ENCODE data around the gene PIK3R6. TPM values are rescaled to one million over a fixed set of nuclear protein-coding genes. Genes with fewer than 3 reads are reported as not detected.

The PIK3R6 gene
- total and polyA plus RNA-seq, 8 donors = 0.16 to 1.1 (median 0.23) TPM; not detected in 2

- Histone ChIP-seq H3K4me1 (no peaks in the 10 kb centered on the region), H3K27ac (no peak overlapping the region), H3K4me3 (no peak overlapping the region), H3K27me3 (no peaks in the 10 kb centered on the region), H3K9me3 (no peaks in the 10 kb centered on the region), H3K36me3 (no peaks in the 10 kb centered on the region)
- 51 to 64% methylated on average over 7 of the region's 7 CpGs for WGBS, 2 donors
- intact Hi-C loops (cut with DNase I) = no loop called here
- FAIRE-seq (no peak), DNase-seq (no peak), ATAC-seq (no peak)
- no peak for TF ChIP-seq CTCF (IDR thresholded peaks at IDR 0.05)
Observed at GRCh38 chr17:8861495-8862181, 5.8 kb downstream of the PIK3R6 start.

- Histone ChIP-seq H3K4me3 (no peak overlapping the region), H3K4me1 (no peaks in the 10 kb centered on the region), H3K9me3 (no peaks in the 10 kb centered on the region), H3K27me3 (no peaks in the 10 kb centered on the region), H3K36me3 (no peaks in the 10 kb centered on the region), H3K27ac (no peak overlapping the region)
- 71 to 80% methylated on average over 14 of the region's 14 CpGs for WGBS, 2 donors
- DNase-seq = no peak
- no peak for FAIRE-seq
- intact Hi-C loops (cut with DNase I) = no loop called here
- no peak for ATAC-seq
- TF ChIP-seq CTCF (IDR thresholded peaks at IDR 0.05) = no peak
Observed at GRCh38 chr17:8859804-8860430, 7.6 kb downstream of the PIK3R6 start.

GRCh38 chr17:8859027-8859803 lies 8.3 kb downstream of the PIK3R6 start:
- FAIRE-seq = no peak
- Histone ChIP-seq H3K9me3 (no peaks in the 10 kb centered on the region), H3K27ac (no peak overlapping the region), H3K27me3 (no peaks in the 10 kb centered on the region), H3K4me3 (no peak overlapping the region), H3K36me3 (no peaks in the 10 kb centered on the region), H3K4me1 (no peaks in the 10 kb centered on the region)
- intact Hi-C loops (cut with DNase I) = no loop called here
- DNase-seq = no peak
- peak in 2 of 4 donors; percentile 54 to 67 for ATAC-seq
- no peak for TF ChIP-seq CTCF (IDR thresholded peaks at IDR 0.05)
- 77 to 84% methylated on average over 11 of the region's 11 CpGs for WGBS, 2 donors

DNA sequence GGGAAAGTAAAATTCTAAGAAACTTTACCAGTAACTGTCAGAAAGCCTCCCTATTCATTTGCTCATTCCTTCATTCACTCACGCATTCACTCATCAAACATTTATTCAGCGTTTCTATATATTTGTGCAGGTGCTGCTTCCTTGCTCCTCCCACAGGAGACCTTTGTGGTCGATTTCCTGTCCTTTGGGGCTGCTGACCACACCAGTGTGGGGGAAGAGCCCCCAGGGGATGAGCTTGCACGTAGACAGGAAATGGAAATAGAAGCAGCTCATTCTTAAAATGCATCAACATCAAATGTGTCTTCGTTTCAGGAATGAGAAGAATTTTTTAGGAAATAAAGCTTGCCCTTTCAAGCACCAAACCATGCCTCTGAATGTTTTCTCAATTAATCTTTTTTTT lies 9.6 kb downstream of the PIK3R6 start:
- TF ChIP-seq CTCF (IDR thresholded peaks at IDR 0.05) = no peak
- H3K9me3 ChIP-seq = no peaks in the 10 kb centered on the region
- peaks cover 0 to 2% (median 0%) of the 10 kb centered on the region in 4 donors for H3K27me3 ChIP-seq
- no peak overlapping the region for H3K4me3 ChIP-seq
- intact Hi-C loops (cut with DNase I) = no loop called here
- 20 to 24% methylated on average over 5 of the region's 5 CpGs for WGBS, 2 donors
- no peaks in the 10 kb centered on the region for H3K4me1 ChIP-seq
- FAIRE-seq = no peak
- H3K36me3 ChIP-seq = no peaks in the 10 kb centered on the region
- no peak for DNase-seq
- no peak overlapping the region for H3K27ac ChIP-seq
- no peak for ATAC-seq

Data from pancreas (tissue), 10 donors.